ENCODE results near the gene CBL.

CBL gene

GRCh38 chr11:119334174-119334930 lies 128.2 kb downstream of the CBL start, which contains the start of gene RNF26:
Gene RNF26 (plus strand): TSS chr11:119334527. CDS start chr11:119335123, 596 bp downstream.
- peak; percentile 99 for DNase-seq (ENCODE audit: low spot score)

GRCh38 chr11:119335091-119335654 lies 129.0 kb downstream of the CBL start:
- no peak for DNase-seq (ENCODE audit: low spot score)

GRCh38 chr11:119335655-119336543 lies 129.8 kb downstream of the CBL start:
- no peak for DNase-seq (ENCODE audit: low spot score)

- DNase-seq (ENCODE audit: low spot score) = no peak
Observed at GRCh38 chr11:119336744-119337469, 130.8 kb downstream of the CBL start.

DNA sequence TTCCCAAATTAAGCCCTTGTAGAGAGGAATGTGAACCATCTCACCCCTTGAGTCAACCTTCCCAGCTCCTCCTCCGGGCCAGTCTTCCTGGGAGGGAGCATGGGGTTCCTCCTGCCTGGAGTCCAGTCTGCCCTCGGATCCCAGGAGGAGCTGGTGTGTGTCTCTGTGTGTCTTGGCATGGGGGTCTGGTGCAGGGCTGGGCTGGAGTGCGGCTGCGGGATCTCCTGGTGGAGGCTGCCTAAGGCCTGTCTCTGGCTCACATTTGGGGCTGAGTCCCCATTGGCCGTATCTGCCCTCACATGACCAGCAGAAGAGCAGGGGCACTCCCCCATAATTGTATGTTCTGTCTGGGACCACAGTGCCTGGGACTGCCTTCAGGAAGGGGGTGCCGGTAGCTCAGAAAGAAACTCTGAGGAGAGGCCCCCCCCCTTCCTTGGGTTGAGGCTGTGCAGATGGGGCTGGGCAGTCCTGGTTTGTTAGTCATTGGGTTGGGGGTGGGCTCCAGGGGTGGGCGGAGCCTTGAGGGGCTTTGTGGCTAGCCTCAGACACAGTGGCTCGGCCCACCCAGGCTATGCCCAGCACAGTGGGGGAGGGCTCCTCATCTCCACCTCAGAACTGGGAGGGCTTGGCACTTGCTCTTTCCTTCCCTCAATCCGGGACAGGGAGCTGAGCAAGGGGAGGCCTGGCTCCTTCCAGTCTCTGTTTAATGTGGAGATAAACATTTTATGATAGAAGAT lies 131.6 kb downstream of the CBL start:
- peak; percentile 40 for DNase-seq (ENCODE audit: low spot score)

DNA sequence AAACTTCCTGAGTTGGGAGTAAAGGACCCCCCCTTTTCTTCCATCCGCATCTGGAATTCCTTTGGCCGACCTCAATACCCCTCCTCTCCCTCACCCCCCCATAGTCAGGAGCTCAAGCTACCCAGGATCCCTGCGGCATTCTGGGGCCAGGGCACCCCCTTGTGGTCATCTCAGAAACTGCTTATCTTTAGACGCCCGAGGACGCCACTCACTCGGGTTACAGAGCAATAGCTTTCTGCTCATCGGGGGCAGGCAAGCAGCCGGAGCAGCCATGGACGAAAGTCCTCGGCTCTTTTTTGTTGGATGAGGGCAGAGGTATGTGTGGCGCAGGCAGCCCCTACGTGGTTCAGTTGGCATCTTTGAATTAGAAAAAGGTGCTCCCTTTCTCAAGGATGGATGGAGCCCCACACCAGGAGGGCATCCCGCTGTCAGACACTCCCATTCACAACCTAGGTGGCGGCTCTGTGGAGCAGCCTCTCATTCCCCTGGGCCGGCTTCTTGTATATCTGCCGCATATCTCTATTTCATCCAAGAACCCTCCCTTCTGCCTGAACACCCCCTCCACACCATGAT lies 132.3 kb downstream of the CBL start:
- DNase-seq (ENCODE audit: low spot score) = peak; percentile 83

- DNase-seq (ENCODE audit: low spot score) = no peak
Observed at GRCh38 chr11:119338965-119339588, 132.9 kb downstream of the CBL start.

DNA sequence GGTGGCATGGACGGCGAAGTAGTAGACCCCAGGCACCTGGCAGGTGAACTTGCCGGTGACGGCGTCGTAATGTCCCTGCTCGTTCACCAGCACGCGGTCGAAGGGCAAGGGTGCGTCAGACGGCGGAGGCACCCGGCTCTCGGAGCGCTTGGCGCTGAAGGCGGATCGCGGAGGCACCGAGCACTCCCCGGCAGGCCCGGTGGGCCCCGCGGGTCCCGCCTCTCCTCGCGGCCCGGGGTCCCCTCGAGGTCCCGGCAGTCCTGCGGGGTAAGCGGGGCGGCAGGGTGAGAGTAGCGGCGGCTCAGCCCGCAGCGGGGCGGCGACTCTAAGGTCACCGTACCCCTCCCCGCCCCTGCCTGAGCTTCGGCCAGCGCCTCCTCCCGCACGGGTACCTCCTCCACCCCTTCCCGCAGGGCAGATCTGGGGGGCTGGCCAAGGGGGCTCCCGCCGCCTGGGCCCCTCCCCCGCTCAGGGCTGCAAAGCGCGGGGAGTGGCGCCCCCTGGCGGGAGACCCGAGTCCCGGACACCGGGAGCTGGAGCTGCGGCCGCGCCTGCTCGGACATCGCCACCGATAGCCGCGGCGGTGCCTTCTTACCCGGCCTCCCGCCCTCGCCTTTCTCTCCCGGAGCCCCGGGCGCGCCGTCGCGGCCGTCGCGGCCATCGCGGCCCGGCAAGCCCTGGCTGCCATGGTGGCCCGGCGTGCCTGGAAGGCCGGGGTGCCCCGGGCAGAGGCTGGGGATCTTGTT lies 133.6 kb downstream of the CBL start:
- no peak for DNase-seq (ENCODE audit: low spot score)

- DNase-seq (ENCODE audit: low spot score) = no peak
Observed at GRCh38 chr11:119340335-119341221, 134.4 kb downstream of the CBL start, which contains the start of gene C1QTNF5. Gene C1QTNF5 (minus strand): TSS chr11:119340883. CDS start chr11:119340397, 486 bp downstream.

DNA sequence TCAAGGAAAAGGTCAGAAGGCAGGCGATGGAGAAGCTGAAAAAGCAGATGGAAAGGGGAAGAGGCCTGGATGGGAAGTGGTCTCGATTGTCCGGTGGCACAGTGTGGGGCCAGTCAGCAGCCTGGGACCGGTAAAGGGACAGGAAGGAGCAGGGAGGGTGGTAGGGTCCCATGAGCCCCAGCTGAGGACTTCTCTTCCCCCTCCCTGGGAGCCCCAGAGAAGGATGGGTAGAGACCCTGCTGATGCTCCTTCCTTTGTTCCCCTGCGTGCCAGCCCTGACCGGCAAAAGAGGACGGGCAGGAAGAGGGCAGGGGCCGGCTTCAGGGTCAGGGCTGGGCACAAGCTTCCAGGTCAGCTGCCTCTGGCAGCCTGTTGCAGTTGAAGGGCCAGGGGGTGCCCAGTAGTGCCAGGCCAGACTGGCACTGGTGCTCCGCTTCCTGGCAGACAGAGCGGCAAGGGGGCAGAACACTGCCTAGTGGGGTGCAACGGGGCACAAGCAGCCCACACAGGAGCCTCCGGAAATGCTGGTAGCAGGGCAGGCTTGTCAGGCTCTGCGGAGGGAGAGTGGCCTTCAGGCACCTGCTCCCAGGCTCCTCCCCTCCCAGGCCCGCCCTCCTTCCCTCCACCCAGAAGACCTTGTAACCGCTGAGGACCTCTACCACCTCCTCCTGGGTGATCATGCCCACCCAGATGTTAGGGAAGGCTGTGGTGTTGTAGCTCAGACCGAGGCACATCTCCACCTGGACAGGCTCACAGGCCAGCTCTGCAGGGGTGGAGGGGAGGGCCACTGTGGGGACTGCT lies 135.3 kb downstream of the CBL start:
- no peak for DNase-seq (ENCODE audit: low spot score)

GRCh38 chr11:119342023-119342300 lies 135.8 kb downstream of the CBL start:
- DNase-seq (ENCODE audit: low spot score) = no peak

- DNase-seq (ENCODE audit: low spot score) = no peak
Observed at GRCh38 chr11:119342362-119343130, 136.4 kb downstream of the CBL start.

DNA sequence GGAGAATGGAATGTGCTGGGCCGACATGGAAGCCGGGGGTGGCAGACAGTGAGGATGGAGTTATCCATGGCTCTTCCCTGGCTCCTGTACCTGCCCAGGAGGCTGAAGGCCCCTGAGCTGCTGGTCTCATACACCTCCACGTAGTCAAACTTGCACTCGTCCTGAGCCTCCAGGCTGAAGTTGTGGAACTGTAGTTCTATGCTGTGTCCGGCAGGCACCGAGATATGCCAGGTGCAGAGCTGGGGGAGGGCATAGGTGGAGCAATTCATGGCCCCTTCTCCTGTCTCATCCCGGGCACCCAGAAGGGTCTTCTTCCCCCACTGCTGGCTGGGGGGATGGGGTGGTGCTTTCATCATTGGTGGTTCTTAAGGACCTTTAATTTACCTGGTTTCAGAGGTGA lies 137.6 kb downstream of the CBL start:
- no peak for DNase-seq (ENCODE audit: low spot score)

- DNase-seq (ENCODE audit: low spot score) = no peak
Observed at GRCh38 chr11:119344291-119345010, 138.3 kb downstream of the CBL start.

GRCh38 chr11:119345685-119346084 lies 139.5 kb downstream of the CBL start:
- no peak for DNase-seq (ENCODE audit: low spot score)

DNA sequence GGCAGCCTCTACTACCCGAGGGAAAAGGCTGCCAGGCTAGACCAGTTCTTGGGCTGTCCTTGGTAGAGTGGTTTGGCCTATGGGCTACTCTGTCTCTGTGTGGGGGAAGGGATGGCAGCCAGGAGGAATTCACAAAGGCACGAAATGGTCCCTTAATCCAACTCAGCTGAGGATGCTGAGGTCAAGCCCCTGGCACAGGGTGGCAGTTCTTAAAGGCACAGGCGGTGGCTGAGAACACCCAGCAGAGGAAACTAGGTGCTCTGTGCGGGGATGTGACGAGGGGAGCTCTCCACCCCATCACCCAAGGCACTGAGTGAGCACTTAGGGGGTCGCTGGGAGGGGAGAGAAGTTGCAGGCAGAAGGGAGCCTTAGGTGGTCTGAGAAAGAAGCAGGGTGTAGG lies 140.5 kb downstream of the CBL start, which contains the start of gene MFRP:
Gene MFRP, minus strand, starts transcription at position 101 of the 400 bp plus-strand sequence. CDS start 192 bp downstream, outside the sequence.
- DNase-seq (ENCODE audit: low spot score) = no peak
